ENCODE results near the gene SPATA9.

The SPATA9 gene

GRCh38 chr5:95684361-95684760 lies 1.6 kb upstream of the SPATA9 start:
- Histone ChIP-seq H3K36me3 (ENCODE audit: control insufficient read depth in 2 of 2, insufficient read depth in 1 of 2, low read length in 2 of 2) (no peaks in the 10 kb centered on the region), H3K4me3 (ENCODE audit: low read depth, low read length) (no peak overlapping the region), H3K4me1 (ENCODE audit: control insufficient read depth, insufficient read depth, low read length) (no peaks in the 10 kb centered on the region), H3K27ac (ENCODE audit: extremely low read depth, low read depth, low read length) (no peak overlapping the region), H3K9me3 (ENCODE audit: control insufficient read depth, insufficient read depth, low read depth, low read length) (no peaks in the 10 kb centered on the region)
- ChIA-PET POLR2A (no interaction called here), CTCF (interaction anchor here (0.7 to 0.9 kb wide), 3 partner anchors 13 to 20 kb away, joined by 3 to 4 read pairs (median 4); no protein-coding TSS in a partner anchor)
- TF ChIP-seq ZSCAN4 (tag by site-specific recombination; IDR thresholded peaks at IDR 0.05) (no peak), ZBTB20 (tag by site-specific recombination; IDR thresholded peaks at IDR 0.05) (no peak), ZNF16 (tag by site-specific recombination; IDR thresholded peaks at IDR 0.05; ENCODE audit: low read depth) (no peak), ZFP37 (tag by site-specific recombination; IDR thresholded peaks at IDR 0.05) (no peak), ZNF521 (tag by site-specific recombination; IDR thresholded peaks at IDR 0.05) (no peak), ZNF621 (tag by site-specific recombination; IDR thresholded peaks at IDR 0.05) (no peak), EGR2 (tag by site-specific recombination; IDR thresholded peaks at IDR 0.05; ENCODE audit: low read depth) (no peak)

DNA sequence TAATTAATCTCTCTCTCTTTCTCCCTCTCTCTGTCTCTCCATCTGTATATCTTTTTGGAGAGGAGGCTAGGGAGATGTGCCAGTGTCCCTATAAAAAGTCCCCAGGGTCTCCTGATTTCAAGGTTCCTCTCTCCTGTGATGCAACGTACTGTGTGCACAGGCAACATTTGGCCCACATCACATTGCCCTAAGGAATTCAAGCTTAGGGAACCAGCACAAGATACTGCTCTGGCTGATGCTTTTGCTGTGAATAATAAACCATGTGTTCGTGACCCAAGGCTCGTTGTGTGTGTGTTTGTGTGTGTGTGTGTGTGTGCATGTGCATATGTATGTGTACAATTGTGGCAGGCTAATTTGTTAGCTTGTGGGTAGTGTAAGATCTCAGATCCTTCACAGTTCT lies 9.7 kb downstream of the SPATA9 start:
- no peaks in the 10 kb centered on the region for H3K36me3 ChIP-seq (ENCODE audit: control insufficient read depth in 2 of 2, insufficient read depth in 1 of 2, low read length in 2 of 2)
- H3K27ac ChIP-seq (ENCODE audit: extremely low read depth, low read depth, low read length), result no peak overlapping the region
- H3K4me3 ChIP-seq (ENCODE audit: low read depth, low read length), result no peak overlapping the region
- TF ChIP-seq ZBTB48 (tag by site-specific recombination; IDR thresholded peaks at IDR 0.05) (peak; percentile 48; the same call in 1 of the 2 replicates), AEBP2 (tag by site-specific recombination; IDR thresholded peaks at IDR 0.05; ENCODE audit: borderline replicate concordance) (no peak), ZNF580 (tag by site-specific recombination; IDR thresholded peaks at IDR 0.05) (no peak)
- H3K9me3 ChIP-seq (ENCODE audit: control insufficient read depth, insufficient read depth, low read depth, low read length), result no peaks in the 10 kb centered on the region
- ChIA-PET POLR2A (interaction anchor here (0.9 to 1.5 kb wide), 2 partner anchors 27 to 58 kb away, joined by 3 to 6 read pairs; partner anchors contain the start of genes RFESD and RHOBTB3), CTCF (interaction anchor here (1.0 to 2.8 kb wide), 2 partner anchors 9 to 27 kb away, joined by 4 to 23 read pairs; partner anchors contain the start of gene RFESD)
- peaks cover 7% of the 10 kb centered on the region; the same call in 1 of the 2 replicates for H3K4me1 ChIP-seq (ENCODE audit: control insufficient read depth, insufficient read depth, low read length)

GRCh38 chr5:95672641-95673040 lies 10.2 kb downstream of the SPATA9 start:
- H3K36me3 ChIP-seq (ENCODE audit: control insufficient read depth in 2 of 2, insufficient read depth in 1 of 2, low read length in 2 of 2), result no peaks in the 10 kb centered on the region
- H3K4me3 ChIP-seq (ENCODE audit: low read depth, low read length), result no peak overlapping the region
- H3K4me1 ChIP-seq (ENCODE audit: control insufficient read depth, insufficient read depth, low read length), result peaks cover 7% of the 10 kb centered on the region; the same call in 1 of the 2 replicates
- ChIA-PET POLR2A (no interaction called here), CTCF (interaction anchor here (2.8 kb wide), 1 partner anchor 9 kb away, joined by 23 read pairs; no protein-coding TSS in a partner anchor)
- no peaks in the 10 kb centered on the region for H3K9me3 ChIP-seq (ENCODE audit: control insufficient read depth, insufficient read depth, low read depth, low read length)
- H3K27ac ChIP-seq (ENCODE audit: extremely low read depth, low read depth, low read length), result no peak overlapping the region
- TF ChIP-seq ZFHX2 (tag by site-specific recombination; conservative IDR thresholded peaks at IDR 0.05) (no peak), BCL11A (tag by site-specific recombination; IDR thresholded peaks at IDR 0.05; ENCODE audit: low read depth) (no peak), ZNF776 (tag by site-specific recombination; IDR thresholded peaks at IDR 0.05; ENCODE audit: borderline replicate concordance) (no peak), ZBTB11 (tag by site-specific recombination; conservative IDR thresholded peaks at IDR 0.05; ENCODE audit: low read depth) (no peak), IKZF3 (tag by site-specific recombination; IDR thresholded peaks at IDR 0.05) (no peak), SP3 (tag by site-specific recombination; IDR thresholded peaks at IDR 0.05) (no peak), ZBTB48 (tag by site-specific recombination; IDR thresholded peaks at IDR 0.05) (no peak), ZNF585B (tag by site-specific recombination; IDR thresholded peaks at IDR 0.05) (no peak), ZNF423 (tag by site-specific recombination; IDR thresholded peaks at IDR 0.05) (no peak), ZNF426 (tag by site-specific recombination; IDR thresholded peaks at IDR 0.05) (no peak)
- TF ChIP-seq, protein P1, sequence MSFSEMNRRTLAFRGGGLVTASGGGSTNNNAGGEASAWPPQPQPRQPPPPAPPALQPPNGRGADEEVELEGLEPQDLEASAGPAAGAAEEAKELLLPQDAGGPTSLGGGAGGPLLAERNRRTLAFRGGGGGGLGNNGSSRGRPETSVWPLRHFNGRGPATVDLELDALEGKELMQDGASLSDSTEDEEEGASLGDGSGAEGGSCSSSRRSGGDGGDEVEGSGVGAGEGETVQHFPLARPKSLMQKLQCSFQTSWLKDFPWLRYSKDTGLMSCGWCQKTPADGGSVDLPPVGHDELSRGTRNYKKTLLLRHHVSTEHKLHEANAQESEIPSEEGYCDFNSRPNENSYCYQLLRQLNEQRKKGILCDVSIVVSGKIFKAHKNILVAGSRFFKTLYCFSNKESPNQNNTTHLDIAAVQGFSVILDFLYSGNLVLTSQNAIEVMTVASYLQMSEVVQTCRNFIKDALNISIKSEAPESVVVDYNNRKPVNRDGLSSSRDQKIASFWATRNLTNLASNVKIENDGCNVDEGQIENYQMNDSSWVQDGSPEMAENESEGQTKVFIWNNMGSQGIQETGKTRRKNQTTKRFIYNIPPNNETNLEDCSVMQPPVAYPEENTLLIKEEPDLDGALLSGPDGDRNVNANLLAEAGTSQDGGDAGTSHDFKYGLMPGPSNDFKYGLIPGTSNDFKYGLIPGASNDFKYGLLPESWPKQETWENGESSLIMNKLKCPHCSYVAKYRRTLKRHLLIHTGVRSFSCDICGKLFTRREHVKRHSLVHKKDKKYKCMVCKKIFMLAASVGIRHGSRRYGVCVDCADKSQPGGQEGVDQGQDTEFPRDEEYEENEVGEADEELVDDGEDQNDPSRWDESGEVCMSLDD (tag by site-specific recombination; IDR thresholded peaks at IDR 0.05), result no peak
